Astrocyte of the spinal cord (primary cell): ENCODE results near the gene DDX51.

Experiments used
- DNase-seq: peaks from one replicate; pipeline ENCODE4 v3.0.0; 2011; ENCODE audit warnings: low read depth, low spot score
- H3K4me3 ChIP-seq: 2 replicates; pipeline ENCODE4 v1.5.1; 2011; ENCODE audit warnings: low read depth, mild to moderate bottlenecking, low read length, moderate library complexity
- in situ Hi-C: cut with HindIII; loops from 2 replicates; pipeline ENCODE4 v1.10.0; 2017; ENCODE audit warnings: low sequenced_read_pairs
- TF ChIP-seq, protein P1 (sequence below): IDR thresholded peaks from 2 replicates; pipeline ENCODE4 v1.5.1; 2012; ENCODE audit warnings: low read depth, mild to moderate bottlenecking, low read length, inconsistent platforms

The DDX51 gene

DNA sequence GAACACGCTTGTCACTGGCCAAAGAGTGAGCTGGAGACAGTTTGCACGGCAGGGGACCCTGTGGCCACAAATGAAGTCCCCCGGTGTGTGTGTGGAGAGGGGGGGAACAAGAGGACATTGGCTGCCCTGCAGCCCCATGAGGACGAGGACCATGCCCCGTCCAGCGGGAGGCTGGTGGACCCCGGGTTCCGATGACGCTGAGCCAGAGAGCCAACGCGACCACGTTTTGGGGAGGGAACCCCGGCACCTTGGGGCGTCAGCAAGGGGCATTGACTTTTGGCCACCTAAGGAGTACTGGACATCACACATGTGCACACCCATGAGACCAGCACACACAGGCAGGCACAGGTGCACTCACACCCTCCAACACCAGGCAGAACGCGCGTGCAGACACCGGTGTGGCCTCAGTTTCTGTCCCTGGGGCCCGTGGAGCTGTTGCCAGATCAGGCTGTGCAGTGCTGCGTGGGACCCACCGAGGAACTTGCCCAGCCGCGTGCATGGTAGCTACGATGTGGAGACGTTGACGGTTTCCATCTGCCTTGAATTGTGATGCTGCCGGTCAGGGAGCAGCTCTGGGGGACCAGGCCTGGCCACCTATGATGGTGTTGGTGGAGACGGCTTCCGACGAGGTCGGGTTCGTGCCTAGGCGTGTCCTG, 26.6 kb upstream of the DDX51 start:
- TF ChIP-seq, protein P1, sequence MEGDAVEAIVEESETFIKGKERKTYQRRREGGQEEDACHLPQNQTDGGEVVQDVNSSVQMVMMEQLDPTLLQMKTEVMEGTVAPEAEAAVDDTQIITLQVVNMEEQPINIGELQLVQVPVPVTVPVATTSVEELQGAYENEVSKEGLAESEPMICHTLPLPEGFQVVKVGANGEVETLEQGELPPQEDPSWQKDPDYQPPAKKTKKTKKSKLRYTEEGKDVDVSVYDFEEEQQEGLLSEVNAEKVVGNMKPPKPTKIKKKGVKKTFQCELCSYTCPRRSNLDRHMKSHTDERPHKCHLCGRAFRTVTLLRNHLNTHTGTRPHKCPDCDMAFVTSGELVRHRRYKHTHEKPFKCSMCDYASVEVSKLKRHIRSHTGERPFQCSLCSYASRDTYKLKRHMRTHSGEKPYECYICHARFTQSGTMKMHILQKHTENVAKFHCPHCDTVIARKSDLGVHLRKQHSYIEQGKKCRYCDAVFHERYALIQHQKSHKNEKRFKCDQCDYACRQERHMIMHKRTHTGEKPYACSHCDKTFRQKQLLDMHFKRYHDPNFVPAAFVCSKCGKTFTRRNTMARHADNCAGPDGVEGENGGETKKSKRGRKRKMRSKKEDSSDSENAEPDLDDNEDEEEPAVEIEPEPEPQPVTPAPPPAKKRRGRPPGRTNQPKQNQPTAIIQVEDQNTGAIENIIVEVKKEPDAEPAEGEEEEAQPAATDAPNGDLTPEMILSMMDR = no peak
- in situ Hi-C loops = no loop called here
- DNase-seq = no peak
- H3K4me3 ChIP-seq = no peak overlapping the region

DNA sequence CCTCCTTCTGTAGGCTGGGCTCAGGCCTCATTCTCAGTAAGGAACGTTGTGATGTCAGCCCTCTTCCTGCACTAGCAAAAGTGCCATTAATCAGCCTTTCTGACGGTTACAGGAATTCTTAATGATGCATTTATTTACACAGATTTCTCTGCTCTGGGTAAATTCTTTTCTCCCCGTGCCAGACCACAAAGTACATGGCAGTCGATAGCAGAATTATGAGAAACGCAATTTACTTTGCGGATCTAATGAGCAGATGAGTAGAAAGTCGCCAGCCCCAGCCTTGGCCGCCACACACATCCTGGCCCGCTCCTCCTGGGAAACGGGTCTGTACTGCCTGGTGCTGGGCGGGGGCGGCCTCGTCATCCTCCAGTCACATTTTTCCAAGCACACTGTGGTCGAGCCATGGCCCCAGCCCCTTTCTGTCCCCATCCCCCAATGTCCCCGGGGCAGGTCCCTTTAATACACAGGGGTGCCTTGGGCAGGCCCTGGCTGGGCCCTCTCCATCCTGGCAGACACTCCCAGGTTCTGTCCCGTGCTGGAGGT, 26.0 kb upstream of the DDX51 start:
- in situ Hi-C loops = no loop called here
- H3K4me3 ChIP-seq = no peak overlapping the region
- DNase-seq = peak; percentile 74
- TF ChIP-seq, protein P1 = no peak

DNA sequence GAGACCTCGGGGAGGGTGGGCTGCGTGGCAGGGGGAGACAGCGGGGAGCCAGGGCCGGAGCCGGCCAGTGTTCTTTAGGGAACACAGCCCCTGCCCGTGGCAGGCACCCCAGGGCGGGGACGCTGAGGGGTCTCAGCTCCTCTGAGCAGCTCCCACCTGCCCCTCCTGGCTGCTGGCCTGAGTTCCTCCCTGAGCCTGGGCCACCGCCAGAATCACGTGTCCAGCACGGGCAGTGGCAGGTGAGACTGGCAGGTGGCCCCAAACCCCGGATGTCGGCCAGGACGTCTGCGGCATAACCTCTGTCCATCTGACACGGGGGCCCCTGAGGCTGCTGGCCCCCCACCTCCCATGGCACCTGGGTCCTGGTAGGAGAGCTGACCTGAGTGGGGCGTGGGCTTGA, 25.3 kb upstream of the DDX51 start:
- in situ Hi-C loops = no loop called here
- TF ChIP-seq, protein P1 = no peak
- H3K4me3 ChIP-seq = no peak overlapping the region
- no peak for DNase-seq

DNA sequence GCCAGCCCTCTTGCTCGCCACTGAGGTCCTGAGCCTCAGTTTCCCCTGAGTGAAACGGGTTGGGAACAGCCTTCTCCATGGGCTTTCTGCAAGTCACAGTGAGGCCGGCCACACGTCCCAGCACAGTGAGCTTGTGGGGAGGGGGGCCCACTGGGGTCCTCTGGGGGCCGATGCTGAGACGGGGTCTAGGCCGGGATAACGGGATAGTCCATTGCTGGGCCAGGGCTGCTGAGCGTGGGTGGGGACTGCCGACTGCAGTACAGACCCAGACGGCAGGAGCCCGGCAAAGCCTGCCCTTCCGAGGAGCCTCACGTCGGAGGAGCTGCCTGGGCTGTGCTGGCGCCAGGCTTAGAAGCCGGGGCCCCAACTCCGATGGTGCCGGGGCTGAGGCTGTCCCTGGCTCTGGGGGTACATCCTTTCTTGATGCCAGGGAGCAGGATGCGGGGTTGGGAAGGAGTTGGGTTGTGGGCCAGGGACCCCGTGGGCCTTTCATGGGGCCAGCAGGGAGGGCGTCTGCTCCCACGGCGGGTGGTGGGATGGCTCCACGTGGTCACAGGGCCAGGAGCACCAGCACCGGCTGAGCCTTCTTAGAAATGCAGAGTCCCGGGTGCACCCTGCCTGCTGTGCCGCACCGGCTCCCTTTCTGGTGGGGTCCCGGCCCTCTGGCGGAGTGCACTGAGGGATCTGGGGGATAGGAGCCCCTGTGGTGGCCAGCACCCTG, 24.4 kb upstream of the DDX51 start:
- no peak for DNase-seq
- in situ Hi-C loops = no loop called here
- TF ChIP-seq, protein P1 = no peak
- H3K4me3 ChIP-seq = no peak overlapping the region

DNA sequence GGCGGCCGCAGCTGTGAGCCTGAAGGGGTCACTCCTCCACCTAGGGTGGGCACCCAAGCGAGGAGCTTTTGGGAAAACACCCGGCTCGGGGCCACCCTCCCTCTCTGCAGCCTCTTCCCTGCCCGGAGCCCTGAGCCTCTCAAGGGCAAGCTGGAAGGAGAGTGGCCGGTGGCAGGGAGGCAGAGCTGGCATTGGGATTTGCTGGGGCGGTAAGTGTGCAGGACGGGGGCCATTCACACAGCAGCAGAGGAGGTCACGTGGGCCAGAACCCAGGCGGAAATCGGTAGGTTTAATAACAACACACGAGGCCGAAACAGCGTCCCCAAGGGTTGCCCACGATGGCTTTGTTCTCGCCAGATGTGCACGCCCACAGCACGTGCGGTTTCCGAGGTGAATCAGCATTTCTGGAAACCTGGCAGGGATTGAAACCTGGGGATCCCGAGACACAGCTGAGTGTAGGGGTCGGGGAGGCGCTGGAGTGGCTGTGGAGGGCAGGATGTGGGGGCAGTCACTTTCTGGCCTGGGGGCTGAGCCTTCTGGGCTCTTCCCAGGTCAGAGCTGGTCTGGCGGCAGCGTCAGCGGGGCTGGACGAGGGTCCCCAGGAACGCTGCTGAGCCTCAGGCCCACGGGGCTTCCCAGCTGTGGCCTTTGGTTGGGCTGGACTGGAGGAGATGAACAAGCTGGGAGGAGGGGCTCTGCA, 23.6 kb upstream of the DDX51 start:
- TF ChIP-seq, protein P1 = no peak
- no peak for DNase-seq
- in situ Hi-C loops = no loop called here
- H3K4me3 ChIP-seq = no peak overlapping the region

DNA sequence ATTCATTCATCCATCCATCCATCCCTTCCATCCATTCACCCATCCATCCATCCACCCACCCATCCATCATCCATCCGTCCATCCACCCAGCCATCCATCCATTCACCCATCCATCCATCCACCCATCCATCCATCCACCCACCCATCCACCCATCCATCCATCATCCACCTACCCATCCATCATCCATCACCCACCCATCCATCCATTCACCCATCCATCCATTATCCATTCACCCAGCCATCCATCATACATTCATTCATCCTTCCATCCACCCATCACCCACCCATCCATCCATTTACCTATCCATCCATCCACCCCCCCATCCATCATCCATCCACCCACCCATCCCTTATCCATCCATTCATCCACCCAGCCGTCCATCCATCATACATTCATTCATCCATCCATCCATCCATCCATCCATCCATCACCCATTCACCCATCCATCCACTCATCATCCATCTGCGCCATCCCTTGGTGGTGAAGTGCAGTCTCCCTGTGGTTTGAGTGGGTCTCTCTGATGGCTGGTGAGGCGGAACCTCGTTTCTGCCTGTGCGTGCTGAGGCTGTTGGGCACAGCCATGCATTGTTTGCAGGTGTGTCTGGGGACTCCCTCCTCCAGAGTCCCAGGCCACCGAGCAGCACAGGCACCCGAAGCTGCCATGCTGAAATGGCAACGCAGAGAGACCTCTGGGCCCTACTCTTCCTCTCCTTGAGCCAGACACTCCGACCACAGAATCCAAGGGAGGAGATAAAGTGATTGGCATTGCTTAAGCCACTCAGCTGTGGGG, 22.9 kb upstream of the DDX51 start:
- no peak overlapping the region for H3K4me3 ChIP-seq
- TF ChIP-seq, protein P1 = no peak
- in situ Hi-C loops = no loop called here
- no peak for DNase-seq
